ENCODE results near the gene PPIB. TPM values are rescaled to one million over a fixed set of nuclear protein-coding genes. Genes with fewer than 3 reads are reported as not detected.

Gene PPIB
- total RNA-seq, 3 donors from 2014 or later (not counting 1 experiment from before 2014, with no cell fraction given) = 234 to 298 (median 251) TPM

DNA sequence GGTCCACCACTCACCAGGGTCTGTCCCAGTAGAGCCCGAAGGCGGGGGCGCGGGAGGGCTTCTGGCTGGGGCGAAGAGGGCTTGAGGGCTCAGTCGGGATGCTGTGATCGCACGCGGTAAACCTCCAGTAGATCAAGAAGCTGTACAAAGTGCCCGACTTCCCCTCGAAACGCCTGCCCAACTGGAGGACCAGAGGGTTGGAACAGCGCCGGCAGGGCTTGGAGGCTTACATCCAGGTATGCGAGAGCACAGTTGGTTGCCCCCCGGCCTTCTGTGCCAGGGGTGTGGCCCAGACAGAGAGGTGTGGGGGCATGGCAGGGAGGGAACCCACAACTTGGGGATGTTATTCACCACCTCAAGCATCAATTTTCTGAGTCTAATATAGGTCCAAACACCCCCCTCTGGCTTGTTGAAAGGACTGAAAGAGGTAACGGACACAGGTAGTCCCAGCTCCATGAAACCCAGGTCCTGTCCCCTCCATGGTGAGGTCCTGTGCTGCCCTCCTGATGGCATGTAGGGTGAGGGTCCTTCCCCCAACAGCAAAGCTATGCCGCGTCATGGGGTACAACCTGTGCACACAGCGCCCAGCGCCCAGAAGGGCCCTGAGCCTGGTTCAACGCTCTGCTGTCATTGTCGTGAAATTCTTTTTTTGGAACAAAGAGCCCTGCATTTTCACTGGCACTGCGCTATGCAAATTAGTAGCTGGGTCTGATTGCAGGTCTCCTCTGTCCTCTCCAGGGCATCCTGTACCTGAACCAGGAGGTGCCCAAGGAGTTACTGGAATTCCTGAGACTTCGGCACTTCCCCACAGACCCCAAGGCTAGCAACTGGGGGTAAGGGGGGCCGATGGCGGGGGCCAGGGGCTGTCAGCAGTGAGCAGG, 10.1 kb downstream of the PPIB start:
- H3K9me3 Mint-ChIP-seq = no peaks in the 10 kb centered on the region
- TF ChIP-seq, protein P1, sequence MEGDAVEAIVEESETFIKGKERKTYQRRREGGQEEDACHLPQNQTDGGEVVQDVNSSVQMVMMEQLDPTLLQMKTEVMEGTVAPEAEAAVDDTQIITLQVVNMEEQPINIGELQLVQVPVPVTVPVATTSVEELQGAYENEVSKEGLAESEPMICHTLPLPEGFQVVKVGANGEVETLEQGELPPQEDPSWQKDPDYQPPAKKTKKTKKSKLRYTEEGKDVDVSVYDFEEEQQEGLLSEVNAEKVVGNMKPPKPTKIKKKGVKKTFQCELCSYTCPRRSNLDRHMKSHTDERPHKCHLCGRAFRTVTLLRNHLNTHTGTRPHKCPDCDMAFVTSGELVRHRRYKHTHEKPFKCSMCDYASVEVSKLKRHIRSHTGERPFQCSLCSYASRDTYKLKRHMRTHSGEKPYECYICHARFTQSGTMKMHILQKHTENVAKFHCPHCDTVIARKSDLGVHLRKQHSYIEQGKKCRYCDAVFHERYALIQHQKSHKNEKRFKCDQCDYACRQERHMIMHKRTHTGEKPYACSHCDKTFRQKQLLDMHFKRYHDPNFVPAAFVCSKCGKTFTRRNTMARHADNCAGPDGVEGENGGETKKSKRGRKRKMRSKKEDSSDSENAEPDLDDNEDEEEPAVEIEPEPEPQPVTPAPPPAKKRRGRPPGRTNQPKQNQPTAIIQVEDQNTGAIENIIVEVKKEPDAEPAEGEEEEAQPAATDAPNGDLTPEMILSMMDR (IDR thresholded peaks at IDR 0.05) = no peak
- peak overlapping the region; percentile 19 for H3K4me3 ChIP-seq (ENCODE audit: low read length)
- H3K9me3 ChIP-seq (ENCODE audit: control insufficient read depth, insufficient read depth, low read length) = no peaks in the 10 kb centered on the region
- peaks cover 2% of the 10 kb centered on the region for H3K36me3 Mint-ChIP-seq
- H3K27ac Mint-ChIP-seq = peak overlapping the region in 1 of 2 donors; percentile 72
- peaks cover 12% of the 10 kb centered on the region for H3K27me3 ChIP-seq (ENCODE audit: control insufficient read depth, insufficient read depth, low read length)
- peaks cover 35% of the 10 kb centered on the region for H3K4me1 ChIP-seq (ENCODE audit: control insufficient read depth, insufficient read depth, low read length)
- ATAC-seq = peak in 1 of 3 donors; percentile 1
- peaks cover 33% of the 10 kb centered on the region for H3K36me3 ChIP-seq (ENCODE audit: control insufficient read depth, insufficient read depth, low read length)
- H3K27ac ChIP-seq (ENCODE audit: low read length) = peak overlapping the region; percentile 4
- H3K4me1 Mint-ChIP-seq = peaks cover 12 to 34% of the 10 kb centered on the region in 2 donors
- WGBS (ENCODE audit: insufficient coverage) = 24% methylated on average over 26 of the region's 27 CpGs
- peaks cover 6 to 7% of the 10 kb centered on the region in 2 donors for H3K27me3 Mint-ChIP-seq (ENCODE audit: low read depth in 2 of 2)
- intact Hi-C loops (cut with micrococcal nuclease) = loop anchor here (5.0 kb wide), 1 partner anchor 55 kb away; the partner anchor contains the start of gene SNX1
- peak overlapping the region; percentile 52 for H3K4me3 Mint-ChIP-seq
- DNase-seq = peak in 1 of 2 donors; percentile 39

DNA sequence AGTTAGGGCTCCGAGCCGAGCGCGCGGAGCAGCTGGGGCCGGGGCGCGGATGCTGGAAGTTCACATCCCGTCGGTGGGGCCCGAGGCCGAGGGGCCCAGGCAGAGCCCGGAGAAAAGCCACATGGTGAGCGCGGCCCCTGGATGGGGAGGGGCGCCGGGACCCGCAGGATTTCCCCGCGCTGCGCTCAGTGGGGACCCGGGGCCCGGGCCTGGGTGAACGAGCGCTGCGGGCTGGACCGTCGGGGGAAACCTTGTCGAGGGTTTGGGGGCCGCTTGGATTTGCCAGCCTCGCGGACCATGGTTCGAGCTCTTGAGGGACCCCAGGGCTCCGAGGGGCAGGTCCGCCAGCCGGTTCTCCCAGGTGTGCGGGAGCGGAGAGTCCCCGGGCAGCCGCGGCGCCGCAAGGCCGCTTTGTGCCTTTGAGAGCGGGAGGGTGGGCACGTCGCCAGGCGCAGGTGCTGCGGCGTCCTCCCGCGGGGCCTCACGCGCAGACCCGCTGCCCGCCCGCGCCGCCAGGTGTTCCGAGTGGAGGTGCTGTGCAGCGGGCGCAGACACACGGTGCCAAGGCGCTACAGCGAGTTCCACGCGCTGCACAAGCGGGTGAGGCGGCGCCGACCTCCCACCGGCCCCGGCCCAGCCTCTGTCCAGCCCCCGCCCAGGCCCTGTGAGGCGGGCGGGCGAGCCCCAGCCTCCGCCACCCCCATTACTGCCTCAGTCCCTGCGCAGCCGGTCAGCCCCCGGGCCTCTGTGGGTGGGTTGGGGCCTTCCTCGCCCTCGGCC, 10.9 kb downstream of the PPIB start, which contains the start of gene SNX22:
Gene SNX22 (plus strand): TSS at position 5 of the 780 bp plus-strand sequence. CDS start 45 bp downstream, at position 50.
- Histone ChIP-seq H3K27ac (ENCODE audit: low read length) (no peak within 1 kb of the TSS), H3K27me3 (ENCODE audit: control insufficient read depth, insufficient read depth, low read length) (peaks cover 12% of the 10 kb centered on the region), H3K9me3 (ENCODE audit: control insufficient read depth, insufficient read depth, low read length) (no peaks in the 10 kb centered on the region), H3K4me3 (ENCODE audit: low read length) (peak within 1 kb of the TSS; percentile 41), H3K36me3 (ENCODE audit: control insufficient read depth, insufficient read depth, low read length) (peaks cover 25% of the 10 kb centered on the region), H3K4me1 (ENCODE audit: control insufficient read depth, insufficient read depth, low read length) (peaks cover 35% of the 10 kb centered on the region)
- TF ChIP-seq, protein P1 (IDR thresholded peaks at IDR 0.05) = no peak
- under 1% methylated on average over 83 of the region's 83 CpGs for WGBS (ENCODE audit: insufficient coverage)
- H3K4me3 Mint-ChIP-seq = peak within 1 kb of the TSS; percentile 74
- ATAC-seq = peak in 2 of 3 donors; percentile 9 to 11
- peaks cover 8 to 26% of the 10 kb centered on the region in 2 donors for H3K4me1 Mint-ChIP-seq
- no peak within 1 kb of the TSS for H3K27ac Mint-ChIP-seq
- intact Hi-C loops (cut with micrococcal nuclease) = loop anchor here (5.0 kb wide), 1 partner anchor 55 kb away; the partner anchor contains the start of gene SNX1
- no peaks in the 10 kb centered on the region for H3K9me3 Mint-ChIP-seq
- H3K27me3 Mint-ChIP-seq (ENCODE audit: low read depth in 2 of 2) = peaks cover 6 to 7% of the 10 kb centered on the region in 2 donors
- H3K36me3 Mint-ChIP-seq = no peaks in the 10 kb centered on the region
- peak in 1 of 2 donors; percentile 62 for DNase-seq

DNA sequence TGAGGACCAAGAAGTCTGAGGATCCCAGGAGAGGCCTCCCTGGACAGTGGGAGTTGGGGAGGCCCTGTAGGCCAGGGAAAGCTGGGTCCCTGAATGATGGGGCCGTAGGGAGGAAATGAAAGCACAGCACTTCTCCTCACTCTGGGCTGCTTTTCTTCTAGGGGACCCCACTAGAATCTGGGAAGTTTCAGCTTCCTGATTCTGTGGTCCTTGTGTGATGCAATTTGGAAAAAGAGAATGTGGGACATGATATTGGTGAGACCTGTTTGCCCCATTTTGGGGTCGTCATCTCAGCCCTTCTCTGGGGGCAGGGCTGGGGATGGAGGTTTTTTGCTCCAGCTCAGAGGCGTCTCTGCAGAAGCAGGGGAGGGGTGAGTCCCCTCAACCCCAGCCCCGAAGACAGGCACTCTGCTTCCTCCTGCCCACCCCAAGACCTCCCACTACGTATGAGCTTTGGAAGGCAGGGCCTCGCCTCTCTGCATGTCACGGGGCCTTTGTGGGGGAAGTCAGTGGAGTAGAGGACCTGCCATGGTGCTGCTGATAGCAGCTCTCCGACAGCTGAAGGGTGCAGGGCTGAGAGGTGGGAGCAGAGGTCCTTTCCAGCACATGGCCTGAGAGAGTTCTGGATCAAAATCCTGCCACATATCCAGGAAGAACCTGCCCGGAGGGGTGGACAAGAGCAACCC, 12.8 kb downstream of the PPIB start:
- no peak for DNase-seq
- Histone ChIP-seq H3K4me3 (ENCODE audit: low read length) (no peak overlapping the region), H3K36me3 (ENCODE audit: control insufficient read depth, insufficient read depth, low read length) (peaks cover 10% of the 10 kb centered on the region), H3K27ac (ENCODE audit: low read length) (no peak overlapping the region), H3K4me1 (ENCODE audit: control insufficient read depth, insufficient read depth, low read length) (peaks cover 35% of the 10 kb centered on the region), H3K9me3 (ENCODE audit: control insufficient read depth, insufficient read depth, low read length) (no peaks in the 10 kb centered on the region), H3K27me3 (ENCODE audit: control insufficient read depth, insufficient read depth, low read length) (peaks cover 12% of the 10 kb centered on the region)
- peak overlapping the region; percentile 30 for H3K4me3 Mint-ChIP-seq
- no peaks in the 10 kb centered on the region for H3K36me3 Mint-ChIP-seq
- intact Hi-C loops (cut with micrococcal nuclease) = loop anchor here (5.0 kb wide), 1 partner anchor 53 kb away; the partner anchor contains the start of gene SNX1
- TF ChIP-seq, protein P1 (IDR thresholded peaks at IDR 0.05) = no peak
- no peak for ATAC-seq
- WGBS (ENCODE audit: insufficient coverage) = 65% methylated on average over 6 of the region's 9 CpGs
- H3K4me1 Mint-ChIP-seq = peaks cover 8 to 26% of the 10 kb centered on the region in 2 donors
- no peak overlapping the region for H3K27ac Mint-ChIP-seq
- H3K9me3 Mint-ChIP-seq = no peaks in the 10 kb centered on the region
- H3K27me3 Mint-ChIP-seq (ENCODE audit: low read depth in 2 of 2) = peaks cover 6 to 7% of the 10 kb centered on the region in 2 donors

Measured in natural killer cell (primary cell).